HEK293T (cell line): ENCODE measurements around the gene C20orf144.

Experiments
- ARNT ChIP-seq: fragments of 450-650 bp; IDR thresholded peaks from 2 replicates; pipeline ENCODE4 v1.6.1; 2017; ENCODE audit warnings: mild to moderate bottlenecking
- BHLHE40 ChIP-seq: fragments of 450-650 bp; IDR thresholded peaks from 2 replicates; pipeline ENCODE4 v1.6.1; 2016; ENCODE audit warnings: mild to moderate bottlenecking, moderate library complexity, borderline replicate concordance
- CTBP1 ChIP-seq: fragments of 450-650 bp; IDR thresholded peaks from 2 replicates; pipeline ENCODE4 v1.6.1; 2016; ENCODE audit warnings: borderline replicate concordance
- FOXA1 ChIP-seq: fragments of 450-650 bp; IDR thresholded peaks from 2 replicates; pipeline ENCODE4 v1.6.1; 2016; ENCODE audit warnings: mild to moderate bottlenecking
- FOXK2 ChIP-seq: fragments of 450-650 bp; IDR thresholded peaks from 2 replicates; pipeline ENCODE4 v1.6.1; 2016; ENCODE audit warnings: mild to moderate bottlenecking
- FOXM1 ChIP-seq: fragments of 450-650 bp; IDR thresholded peaks from 2 replicates; pipeline ENCODE4 v1.6.1; 2017; ENCODE audit warnings: mild to moderate bottlenecking, borderline replicate concordance
- HDGF ChIP-seq: fragments of 450-650 bp; IDR thresholded peaks from 2 replicates; pipeline ENCODE4 v1.6.1; 2017; ENCODE audit warnings: antibody characterized with exemption, borderline replicate concordance
- SP1 ChIP-seq: fragments of 450-650 bp; IDR thresholded peaks from 2 replicates; pipeline ENCODE4 v1.6.1; 2017
- SUZ12 ChIP-seq: fragments of 450-650 bp; IDR thresholded peaks from 2 replicates; pipeline ENCODE4 v1.6.1; 2016; ENCODE audit warnings: mild to moderate bottlenecking
- ZNF384 ChIP-seq: fragments of 450-650 bp; IDR thresholded peaks from 2 replicates; pipeline ENCODE4 v1.6.1; 2016
- TF ChIP-seq, protein P1 (sequence below): fragments of 450-650 bp; IDR thresholded peaks from 2 replicates; pipeline ENCODE4 v1.6.1; 2016

DNA sequence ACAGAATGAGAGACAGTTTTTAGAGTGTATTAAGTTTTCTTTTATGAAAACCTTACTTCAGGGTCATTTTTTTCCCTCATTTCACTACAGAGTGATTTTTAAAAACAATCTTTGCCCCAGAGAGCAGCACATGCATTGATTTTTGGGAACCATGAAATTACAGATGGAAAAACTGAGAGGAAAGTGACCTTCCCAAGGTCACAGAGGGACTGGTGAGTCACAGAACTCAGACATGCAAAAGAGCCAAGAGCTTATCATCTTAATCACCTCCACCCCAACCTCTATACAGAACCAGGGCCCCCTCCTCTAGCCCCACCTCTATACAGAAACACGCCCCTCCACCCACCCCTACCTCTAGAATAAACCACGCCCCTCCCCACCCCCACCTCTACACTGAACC is 47.3 kb downstream of the C20orf144 start:
- TF ChIP-seq FOXM1 (no peak), SP1 (no peak), FOXA1 (no peak), HDGF (no peak), ZNF384 (no peak), CTBP1 (no peak), SUZ12 (no peak), ARNT (no peak), FOXK2 (no peak), BHLHE40 (no peak)
- TF ChIP-seq, protein P1, sequence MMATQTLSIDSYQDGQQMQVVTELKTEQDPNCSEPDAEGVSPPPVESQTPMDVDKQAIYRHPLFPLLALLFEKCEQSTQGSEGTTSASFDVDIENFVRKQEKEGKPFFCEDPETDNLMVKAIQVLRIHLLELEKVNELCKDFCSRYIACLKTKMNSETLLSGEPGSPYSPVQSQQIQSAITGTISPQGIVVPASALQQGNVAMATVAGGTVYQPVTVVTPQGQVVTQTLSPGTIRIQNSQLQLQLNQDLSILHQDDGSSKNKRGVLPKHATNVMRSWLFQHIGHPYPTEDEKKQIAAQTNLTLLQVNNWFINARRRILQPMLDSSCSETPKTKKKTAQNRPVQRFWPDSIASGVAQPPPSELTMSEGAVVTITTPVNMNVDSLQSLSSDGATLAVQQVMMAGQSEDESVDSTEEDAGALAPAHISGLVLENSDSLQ: no peak
